Right cardiac atrium (tissue), 5 donors: ENCODE measurements around the gene NLRP10. TPM values are rescaled to one million over a fixed set of nuclear protein-coding genes. Genes with fewer than 3 reads are reported as not detected.
A peak's percentile ranks its signal among the peaks of the same experiment; 100 is the strongest.

ENCODE experiments used
- ATAC-seq, 2 donors: fragments of 200-7000 bp; cut with Tn5 transposase; one replicate each; pipeline versions ENCODE4 v1.8.0 to v1.9.1; 2020; ENCODE audit warnings: moderate library complexity in 2 of 2, mild to moderate bottlenecking in 1 of 2
- DNase-seq, 3 donors: peaks; one replicate each; pipeline ENCODE4 v3.0.0-alpha.2; 2020
- H3K27ac ChIP-seq: one replicate; pipeline ENCODE4 v1.5.1; 2013; ENCODE audit warnings: mild to moderate bottlenecking, low read length, control low read depth, moderate library complexity
- H3K27me3 ChIP-seq: one replicate; pipeline ENCODE4 v1.6.1; 2013; ENCODE audit not compliant: control insufficient read depth, insufficient read depth
- H3K4me1 ChIP-seq: one replicate; pipeline ENCODE4 v1.6.1; 2013; ENCODE audit warnings: low read length; ENCODE audit not compliant: control insufficient read depth, insufficient read depth
- H3K4me3 ChIP-seq: one replicate; pipeline ENCODE4 v1.5.1; 2013; ENCODE audit warnings: low read length, control low read depth
- H3K9me3 ChIP-seq: one replicate; pipeline ENCODE4 v1.6.1; 2013; ENCODE audit warnings: low read length; ENCODE audit not compliant: control insufficient read depth
- WGBS: extraction: QIAGEN DNeasy Blood & Tissue Kit; methylation state at CpG from one replicate; pipeline ENCODE4 v1.1.7; 2013; 5-methylcytosine and 5-hydroxymethylcytosine counted together
- intact Hi-C, 4 donors: fragments of 100-400 bp; cut with DNase I; formaldehyde crosslinking; loops; one replicate each; pipeline versions ENCODE4 v1.11.0 to v1.14.0; 2022 to 2023
- polyA plus RNA-seq: library from polyadenylated mRNA; stranded (reverse); fragments of 200-250 nt; gene quantifications from one replicate; pipeline ENCODE4 v1.2.3, GENCODE V29; 2013
- total RNA-seq, 4 donors: library from RNA; stranded (reverse); fragmentation: NEBNext Ultra II Directional; extraction: Animal tissue kit (Norgen Biotek cat#: 25700); gene quantifications; one replicate each; pipeline ENCODE4 v1.2.1, GENCODE V29; 2021
- donor health status: healthy with polysubstance abuse.
- donor health status: DM: no; HTN: yes; CAD: no.
- donor health status: DM: no; HTN: no; CAD: no.
- donor health status: DM: no; HTN: yes; CAD: no; lungs with severe emphysema.
- donor health status: DM: yes; HTN: yes; CAD: no.

NLRP10 gene
- total and polyA plus RNA-seq, 5 donors = not detected

DNA sequence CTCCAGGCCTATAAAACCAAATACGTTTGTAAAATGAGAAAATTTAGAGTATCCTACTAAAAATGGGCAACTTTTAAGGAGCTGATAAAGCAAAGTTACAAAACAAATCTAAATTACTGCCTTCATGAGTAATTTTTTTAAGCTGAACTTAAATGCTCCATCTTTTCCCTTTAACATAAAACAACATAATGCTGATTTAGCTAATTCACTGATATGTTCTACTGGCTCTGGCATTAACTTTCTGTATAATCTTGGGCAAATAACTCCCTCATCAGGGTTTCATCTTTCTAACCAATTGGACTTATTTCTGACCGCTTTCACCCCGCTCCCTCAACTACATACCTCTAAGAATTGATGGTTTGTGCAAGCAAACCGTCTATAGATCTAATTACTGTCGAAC, 24.1 kb downstream of the NLRP10 start:
- intact Hi-C loops = no loop called here

DNA sequence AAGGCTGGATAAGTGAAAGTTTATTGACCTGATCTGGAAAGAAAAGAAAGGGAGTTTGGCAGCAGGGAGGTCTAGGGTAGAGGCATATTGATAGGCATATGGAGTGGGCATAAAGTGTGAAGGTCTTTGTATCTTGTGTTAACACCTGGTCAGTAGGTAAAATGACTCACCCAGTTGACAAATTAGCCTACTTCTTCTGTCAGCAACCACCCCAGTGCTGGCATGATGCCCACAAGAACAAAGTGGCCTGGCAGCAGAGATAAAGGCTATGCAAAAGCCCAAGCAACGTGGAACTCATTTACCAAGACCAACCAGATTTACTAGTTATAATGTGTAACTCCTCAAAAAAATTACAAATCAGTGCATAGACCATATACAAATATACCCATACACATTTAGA, 28.6 kb downstream of the NLRP10 start:
- 41% methylated on average over 1 of the region's 1 CpG for WGBS
- Histone ChIP-seq H3K27ac (no peak overlapping the region), H3K4me3 (no peak overlapping the region), H3K9me3 (no peaks in the 10 kb centered on the region), H3K4me1 (no peaks in the 10 kb centered on the region), H3K27me3 (no peaks in the 10 kb centered on the region)
- DNase-seq (peak in 1 of 3 donors; percentile 58), ATAC-seq (no peak)
- intact Hi-C loops = no loop called here

More for the DNA sequence above, 24.1 kb downstream of the NLRP10 start:
- Histone ChIP-seq H3K4me1 (no peaks in the 10 kb centered on the region), H3K9me3 (peaks cover 3% of the 10 kb centered on the region), H3K27ac (no peak overlapping the region), H3K4me3 (no peak overlapping the region), H3K27me3 (no peaks in the 10 kb centered on the region)
- WGBS = 48% methylated on average over 5 of the region's 5 CpGs
- DNase-seq (no peak), ATAC-seq (no peak)

DNA sequence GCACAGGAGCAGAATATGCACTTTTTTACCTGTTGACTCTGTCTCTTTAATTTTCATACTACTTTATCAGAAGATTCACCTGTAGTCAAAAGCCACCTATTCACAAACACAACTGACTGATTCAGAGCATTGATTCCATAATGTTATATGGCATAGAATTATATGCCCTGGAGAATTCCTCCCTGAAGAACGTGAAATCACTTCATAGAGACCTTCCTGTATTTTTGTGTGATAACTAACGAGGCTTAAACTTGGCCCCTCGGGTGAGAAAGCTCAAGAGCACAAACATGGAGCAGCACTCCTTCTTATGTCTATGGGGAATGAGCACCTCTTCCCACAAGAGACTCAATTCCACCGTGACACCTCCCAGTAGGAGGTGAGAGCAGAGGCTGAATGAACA, 34.1 kb downstream of the NLRP10 start, which contains the start of gene OR10A6:
Gene OR10A6 (minus strand): TSS at position 101 of the 400 bp plus-strand sequence. CDS start 2,606 bp downstream, outside the sequence.
- Histone ChIP-seq H3K27me3 (no peaks in the 10 kb centered on the region), H3K4me3 (no peak within 1 kb of the TSS), H3K27ac (no peak within 1 kb of the TSS), H3K4me1 (no peaks in the 10 kb centered on the region), H3K9me3 (no peaks in the 10 kb centered on the region)
- WGBS = 64% methylated on average over 4 of the region's 4 CpGs
- DNase-seq = no peak
- no peak for ATAC-seq
- intact Hi-C loops = no loop called here

DNA sequence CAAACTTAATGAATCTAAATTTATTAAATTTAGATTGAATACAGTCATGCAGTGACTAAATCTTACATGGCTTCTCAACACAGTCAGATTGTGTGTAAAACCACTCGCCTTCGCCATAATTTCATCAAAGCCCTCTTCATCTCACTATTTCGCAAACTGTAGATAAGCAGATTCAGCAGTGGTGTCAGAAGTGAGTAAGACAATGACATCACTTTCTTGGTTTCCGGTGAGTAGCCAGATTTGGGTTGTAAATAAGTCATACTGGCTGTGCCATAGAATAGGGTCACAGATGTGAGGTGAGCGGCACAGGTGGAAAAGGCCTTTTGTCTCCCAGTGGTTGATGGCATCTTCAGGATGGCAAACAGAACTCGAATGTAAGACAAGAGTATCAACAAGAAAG, 37.6 kb downstream of the NLRP10 start:
- no peak overlapping the region for H3K4me3 ChIP-seq
- H3K27ac ChIP-seq = no peak overlapping the region
- H3K9me3 ChIP-seq = no peaks in the 10 kb centered on the region
- H3K27me3 ChIP-seq = no peaks in the 10 kb centered on the region
- no peaks in the 10 kb centered on the region for H3K4me1 ChIP-seq
- intact Hi-C loops = no loop called here
- 85% methylated on average over 6 of the region's 6 CpGs for WGBS
- DNase-seq (no peak), ATAC-seq (no peak)

GRCh38 chr11:7924536-7924935, 40.7 kb downstream of the NLRP10 start:
- Histone ChIP-seq H3K27me3 (no peaks in the 10 kb centered on the region), H3K4me3 (no peak overlapping the region), H3K4me1 (no peaks in the 10 kb centered on the region), H3K27ac (no peak overlapping the region), H3K9me3 (no peaks in the 10 kb centered on the region)
- DNase-seq (no peak), ATAC-seq (no peak)
- intact Hi-C loops = no loop called here
- 48% methylated on average over 2 of the region's 2 CpGs for WGBS

- Histone ChIP-seq H3K27ac (no peak overlapping the region), H3K4me1 (no peaks in the 10 kb centered on the region), H3K4me3 (no peak overlapping the region), H3K27me3 (no peaks in the 10 kb centered on the region), H3K9me3 (no peaks in the 10 kb centered on the region)
- ATAC-seq = no peak
- WGBS = 79% methylated on average over 2 of the region's 2 CpGs
- intact Hi-C loops = no loop called here
- no peak for DNase-seq
These were observed 47.1 kb downstream of the NLRP10 start for GRCh38 chr11:7918141-7918540.

Other genes with a start within 250 kb of the NLRP10 start
- gene OR5P2, start 168.5 kb downstream of the NLRP10 start, total RNA-seq = not detected
- not detected for gene OR5P2, start 168.5 kb downstream of the NLRP10 start, polyA plus RNA-seq
- not detected for gene OR5P3, start 134.6 kb downstream of the NLRP10 start, total RNA-seq
- not detected for gene OR5P3, start 134.6 kb downstream of the NLRP10 start, polyA plus RNA-seq
- not detected for gene OR10A6, start 34.2 kb downstream of the NLRP10 start, total RNA-seq
- gene OR10A6, start 34.2 kb downstream of the NLRP10 start, polyA plus RNA-seq = not detected
- not detected for gene OR10A3, start 23.7 kb downstream of the NLRP10 start, total RNA-seq
- not detected for gene OR10A3, start 23.7 kb downstream of the NLRP10 start, polyA plus RNA-seq
- 100 to 1,000 TPM; 152 to 175 (median 159) TPM for gene EIF3F, start 21.9 kb upstream of the NLRP10 start, total RNA-seq
- 179 TPM for gene EIF3F, start 21.9 kb upstream of the NLRP10 start, polyA plus RNA-seq
- 10 to 100 TPM; 24.8 to 31.2 (median 28.0) TPM for gene TUB, start 115.8 kb upstream of the NLRP10 start, total RNA-seq
- gene TUB, start 115.8 kb upstream of the NLRP10 start, polyA plus RNA-seq = 10.0 TPM
- gene RIC3, start 203.6 kb upstream of the NLRP10 start, total RNA-seq = 10 to 100 TPM; 12.8 to 20.2 (median 17.5) TPM
- gene RIC3, start 203.6 kb upstream of the NLRP10 start, polyA plus RNA-seq = 10.0 TPM